ENCODE measurements around the gene AP1S3. TPM values are rescaled to one million over a fixed set of nuclear protein-coding genes. Genes with fewer than 3 reads are reported as not detected.

The AP1S3 gene
- total RNA-seq, 1 experiment from 2014 or later = 17.4 TPM

DNA sequence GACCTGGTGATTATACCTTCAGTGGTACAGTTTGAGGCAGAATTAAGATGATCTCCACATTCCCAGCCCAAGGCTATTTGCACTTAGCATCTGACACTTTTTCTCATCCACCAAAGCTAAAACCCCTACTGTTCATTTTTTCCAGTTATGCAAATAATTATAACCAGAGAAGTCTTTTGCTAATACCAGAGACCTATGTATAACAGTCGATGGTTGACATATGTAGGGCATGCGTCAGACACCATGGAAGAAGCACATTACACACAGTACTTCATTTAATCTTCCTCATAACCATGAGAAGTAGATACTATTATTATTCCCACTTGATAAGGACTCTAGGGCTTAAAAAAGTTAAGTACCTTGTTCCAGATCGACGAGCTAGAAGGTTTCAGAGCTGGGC lies 36.5 kb downstream of the AP1S3 start (continued):
- TF ChIP-seq, protein P1, sequence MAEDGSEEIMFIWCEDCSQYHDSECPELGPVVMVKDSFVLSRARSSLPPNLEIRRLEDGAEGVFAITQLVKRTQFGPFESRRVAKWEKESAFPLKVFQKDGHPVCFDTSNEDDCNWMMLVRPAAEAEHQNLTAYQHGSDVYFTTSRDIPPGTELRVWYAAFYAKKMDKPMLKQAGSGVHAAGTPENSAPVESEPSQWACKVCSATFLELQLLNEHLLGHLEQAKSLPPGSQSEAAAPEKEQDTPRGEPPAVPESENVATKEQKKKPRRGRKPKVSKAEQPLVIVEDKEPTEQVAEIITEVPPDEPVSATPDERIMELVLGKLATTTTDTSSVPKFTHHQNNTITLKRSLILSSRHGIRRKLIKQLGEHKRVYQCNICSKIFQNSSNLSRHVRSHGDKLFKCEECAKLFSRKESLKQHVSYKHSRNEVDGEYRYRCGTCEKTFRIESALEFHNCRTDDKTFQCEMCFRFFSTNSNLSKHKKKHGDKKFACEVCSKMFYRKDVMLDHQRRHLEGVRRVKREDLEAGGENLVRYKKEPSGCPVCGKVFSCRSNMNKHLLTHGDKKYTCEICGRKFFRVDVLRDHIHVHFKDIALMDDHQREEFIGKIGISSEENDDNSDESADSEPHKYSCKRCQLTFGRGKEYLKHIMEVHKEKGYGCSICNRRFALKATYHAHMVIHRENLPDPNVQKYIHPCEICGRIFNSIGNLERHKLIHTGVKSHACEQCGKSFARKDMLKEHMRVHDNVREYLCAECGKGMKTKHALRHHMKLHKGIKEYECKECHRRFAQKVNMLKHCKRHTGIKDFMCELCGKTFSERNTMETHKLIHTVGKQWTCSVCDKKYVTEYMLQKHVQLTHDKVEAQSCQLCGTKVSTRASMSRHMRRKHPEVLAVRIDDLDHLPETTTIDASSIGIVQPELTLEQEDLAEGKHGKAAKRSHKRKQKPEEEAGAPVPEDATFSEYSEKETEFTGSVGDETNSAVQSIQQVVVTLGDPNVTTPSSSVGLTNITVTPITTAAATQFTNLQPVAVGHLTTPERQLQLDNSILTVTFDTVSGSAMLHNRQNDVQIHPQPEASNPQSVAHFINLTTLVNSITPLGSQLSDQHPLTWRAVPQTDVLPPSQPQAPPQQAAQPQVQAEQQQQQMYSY (CRISPR knock-in tag; IDR thresholded peaks at IDR 0.05) = no peak
- TF ChIP-seq TCF7 (CRISPR knock-in tag; IDR thresholded peaks at IDR 0.05; ENCODE audit: low read depth) (no peak), ZNF219 (CRISPR knock-in tag; IDR thresholded peaks at IDR 0.05; ENCODE audit: borderline replicate concordance) (no peak), TEAD4 (CRISPR knock-in tag; IDR thresholded peaks at IDR 0.05) (no peak), NR1H2 (CRISPR knock-in tag; IDR thresholded peaks at IDR 0.05) (no peak), ESRRA (CRISPR knock-in tag; IDR thresholded peaks at IDR 0.05; ENCODE audit: borderline replicate concordance) (no peak)
- TF ChIP-seq, protein P2, sequence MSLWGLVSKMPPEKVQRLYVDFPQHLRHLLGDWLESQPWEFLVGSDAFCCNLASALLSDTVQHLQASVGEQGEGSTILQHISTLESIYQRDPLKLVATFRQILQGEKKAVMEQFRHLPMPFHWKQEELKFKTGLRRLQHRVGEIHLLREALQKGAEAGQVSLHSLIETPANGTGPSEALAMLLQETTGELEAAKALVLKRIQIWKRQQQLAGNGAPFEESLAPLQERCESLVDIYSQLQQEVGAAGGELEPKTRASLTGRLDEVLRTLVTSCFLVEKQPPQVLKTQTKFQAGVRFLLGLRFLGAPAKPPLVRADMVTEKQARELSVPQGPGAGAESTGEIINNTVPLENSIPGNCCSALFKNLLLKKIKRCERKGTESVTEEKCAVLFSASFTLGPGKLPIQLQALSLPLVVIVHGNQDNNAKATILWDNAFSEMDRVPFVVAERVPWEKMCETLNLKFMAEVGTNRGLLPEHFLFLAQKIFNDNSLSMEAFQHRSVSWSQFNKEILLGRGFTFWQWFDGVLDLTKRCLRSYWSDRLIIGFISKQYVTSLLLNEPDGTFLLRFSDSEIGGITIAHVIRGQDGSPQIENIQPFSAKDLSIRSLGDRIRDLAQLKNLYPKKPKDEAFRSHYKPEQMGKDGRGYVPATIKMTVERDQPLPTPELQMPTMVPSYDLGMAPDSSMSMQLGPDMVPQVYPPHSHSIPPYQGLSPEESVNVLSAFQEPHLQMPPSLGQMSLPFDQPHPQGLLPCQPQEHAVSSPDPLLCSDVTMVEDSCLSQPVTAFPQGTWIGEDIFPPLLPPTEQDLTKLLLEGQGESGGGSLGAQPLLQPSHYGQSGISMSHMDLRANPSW (CRISPR knock-in tag; conservative IDR thresholded peaks at IDR 0.05; ENCODE audit: low read depth) = no peak
- TF ChIP-seq, protein P3, sequence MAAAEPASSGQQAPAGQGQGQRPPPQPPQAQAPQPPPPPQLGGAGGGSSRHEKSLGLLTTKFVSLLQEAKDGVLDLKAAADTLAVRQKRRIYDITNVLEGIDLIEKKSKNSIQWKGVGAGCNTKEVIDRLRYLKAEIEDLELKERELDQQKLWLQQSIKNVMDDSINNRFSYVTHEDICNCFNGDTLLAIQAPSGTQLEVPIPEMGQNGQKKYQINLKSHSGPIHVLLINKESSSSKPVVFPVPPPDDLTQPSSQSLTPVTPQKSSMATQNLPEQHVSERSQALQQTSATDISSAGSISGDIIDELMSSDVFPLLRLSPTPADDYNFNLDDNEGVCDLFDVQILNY (CRISPR knock-in tag; IDR thresholded peaks at IDR 0.05) = no peak
- TF ChIP-seq, protein P4, sequence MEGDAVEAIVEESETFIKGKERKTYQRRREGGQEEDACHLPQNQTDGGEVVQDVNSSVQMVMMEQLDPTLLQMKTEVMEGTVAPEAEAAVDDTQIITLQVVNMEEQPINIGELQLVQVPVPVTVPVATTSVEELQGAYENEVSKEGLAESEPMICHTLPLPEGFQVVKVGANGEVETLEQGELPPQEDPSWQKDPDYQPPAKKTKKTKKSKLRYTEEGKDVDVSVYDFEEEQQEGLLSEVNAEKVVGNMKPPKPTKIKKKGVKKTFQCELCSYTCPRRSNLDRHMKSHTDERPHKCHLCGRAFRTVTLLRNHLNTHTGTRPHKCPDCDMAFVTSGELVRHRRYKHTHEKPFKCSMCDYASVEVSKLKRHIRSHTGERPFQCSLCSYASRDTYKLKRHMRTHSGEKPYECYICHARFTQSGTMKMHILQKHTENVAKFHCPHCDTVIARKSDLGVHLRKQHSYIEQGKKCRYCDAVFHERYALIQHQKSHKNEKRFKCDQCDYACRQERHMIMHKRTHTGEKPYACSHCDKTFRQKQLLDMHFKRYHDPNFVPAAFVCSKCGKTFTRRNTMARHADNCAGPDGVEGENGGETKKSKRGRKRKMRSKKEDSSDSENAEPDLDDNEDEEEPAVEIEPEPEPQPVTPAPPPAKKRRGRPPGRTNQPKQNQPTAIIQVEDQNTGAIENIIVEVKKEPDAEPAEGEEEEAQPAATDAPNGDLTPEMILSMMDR (IDR thresholded peaks at IDR 0.05) = no peak
- TF ChIP-seq, protein P5, sequence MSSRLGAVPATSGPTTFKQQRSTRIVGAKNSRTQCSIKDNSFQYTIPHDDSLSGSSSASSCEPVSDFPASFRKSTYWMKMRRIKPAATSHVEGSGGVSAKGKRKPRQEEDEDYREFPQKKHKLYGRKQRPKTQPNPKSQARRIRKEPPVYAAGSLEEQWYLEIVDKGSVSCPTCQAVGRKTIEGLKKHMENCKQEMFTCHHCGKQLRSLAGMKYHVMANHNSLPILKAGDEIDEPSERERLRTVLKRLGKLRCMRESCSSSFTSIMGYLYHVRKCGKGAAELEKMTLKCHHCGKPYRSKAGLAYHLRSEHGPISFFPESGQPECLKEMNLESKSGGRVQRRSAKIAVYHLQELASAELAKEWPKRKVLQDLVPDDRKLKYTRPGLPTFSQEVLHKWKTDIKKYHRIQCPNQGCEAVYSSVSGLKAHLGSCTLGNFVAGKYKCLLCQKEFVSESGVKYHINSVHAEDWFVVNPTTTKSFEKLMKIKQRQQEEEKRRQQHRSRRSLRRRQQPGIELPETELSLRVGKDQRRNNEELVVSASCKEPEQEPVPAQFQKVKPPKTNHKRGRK (CRISPR knock-in tag; IDR thresholded peaks at IDR 0.05; ENCODE audit: borderline replicate concordance) = no peak

DNA sequence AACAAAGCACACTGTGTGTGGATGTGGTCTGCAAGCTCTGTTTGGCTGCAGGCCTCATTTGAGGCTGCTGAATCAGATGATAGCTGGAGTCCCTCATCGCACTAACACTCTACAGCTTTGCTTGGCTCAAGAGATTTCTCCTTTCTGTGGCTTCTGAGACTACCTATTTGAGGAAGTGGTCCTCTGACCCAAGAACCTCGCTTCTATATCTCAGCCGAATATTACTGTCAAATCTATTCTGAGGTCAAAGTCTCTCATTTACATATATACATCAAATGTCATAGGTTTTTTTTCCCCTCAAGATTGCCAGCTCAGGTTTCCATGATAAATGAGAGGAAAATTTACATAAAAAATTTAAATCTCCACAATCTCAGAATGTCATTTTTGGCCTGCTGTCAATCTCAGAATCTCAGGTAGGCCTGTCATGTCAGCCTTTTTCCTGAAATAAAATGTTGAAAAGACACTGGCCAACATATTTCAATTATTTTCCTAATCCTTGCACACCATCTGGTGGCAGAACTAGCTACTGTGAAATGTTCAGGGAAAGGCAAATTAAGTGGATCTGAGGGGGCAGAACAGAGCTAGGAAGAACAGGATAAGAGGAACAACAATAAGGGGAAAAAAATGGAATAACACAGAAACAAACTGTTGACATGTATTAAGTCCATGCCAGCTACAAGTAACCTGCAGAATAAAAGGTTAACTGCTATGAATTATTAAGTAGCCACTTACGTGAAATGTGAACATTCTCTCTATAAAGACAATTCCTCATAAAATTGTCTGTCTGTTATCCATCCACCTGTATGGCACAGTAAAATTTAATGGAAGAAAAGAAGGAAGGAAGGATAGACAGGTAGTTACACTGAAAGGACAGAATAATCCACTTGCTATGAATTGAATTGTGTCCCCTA lies 39.3 kb downstream of the AP1S3 start:
- ChIA-PET POLR2A (no interaction called here), CTCF (interaction anchor here (0.7 to 2.0 kb wide), 12 partner anchors 9 to 337 kb away, joined by 3 to 9 read pairs (median 4); no protein-coding TSS in a partner anchor)
- TF ChIP-seq RELA (CRISPR knock-in tag; IDR thresholded peaks at IDR 0.05; ENCODE audit: borderline replicate concordance) = no peak
- Mint-ChIP-seq H3K36me3 (0 out of 2 replicates have a peak, but pooled peaks cover 2% of the 10 kb centered on the region), H3K9me3 (peaks cover 4% of the 10 kb centered on the region), H3K27ac (no peak overlapping the region), H3K27me3 (ENCODE audit: low read depth) (no peaks in the 10 kb centered on the region), H3K4me3 (no peak overlapping the region), H3K4me1 (peaks cover 2% of the 10 kb centered on the region; the same call in 1 of the 2 replicates)
- DNase-seq (ENCODE audit: low spot score) (no peak), ATAC-seq (no peak)
